SU-DHL-6 (cell line): ENCODE data around the gene RARA.

ENCODE experiments used
- H2AFZ ChIP-seq: fragments of 200-600 bp; sonication (generic); 2 replicates; pipeline ENCODE4 v1.6.1; 2014; ENCODE audit warnings: low read depth, mild to moderate bottlenecking, moderate library complexity, mixed read lengths, antibody characterized with exemption, low read length; ENCODE audit not compliant: severe bottlenecking
- H3F3A ChIP-seq: fragments of 200-600 bp; shearing (Covaris generic); 2 replicates; pipeline ENCODE4 v1.6.0; 2016; ENCODE audit warnings: antibody characterized with exemption, mild to moderate bottlenecking; ENCODE audit not compliant: insufficient read depth
- H3K27ac ChIP-seq: fragments of 200-600 bp; sonication (generic); 2 replicates; pipeline ENCODE4 v1.5.1; 2016; ENCODE audit warnings: low read depth, mild to moderate bottlenecking, low read length, moderate library complexity, mixed read lengths
- H3K27me3 ChIP-seq: fragments of 200-600 bp; sonication (generic), shearing (Covaris generic); 2 replicates; pipeline ENCODE4 v1.6.0; 2014; ENCODE audit warnings: mild to moderate bottlenecking, low read length
- H3K36me3 ChIP-seq: fragments of 200-600 bp; sonication (generic); 2 replicates; pipeline ENCODE4 v1.6.1; 2014; ENCODE audit warnings: mild to moderate bottlenecking, low read length, mixed read lengths
- H3K4me2 ChIP-seq: fragments of 300-600, 200-600 bp; shearing (Covaris generic), sonication (generic); 2 replicates; pipeline ENCODE4 v1.6.0; 2014; ENCODE audit warnings: low read length, low read depth, mild to moderate bottlenecking; ENCODE audit not compliant: poor library complexity, severe bottlenecking
- H3K4me3 ChIP-seq: fragments of 200-600 bp; sonication (generic); 2 replicates; pipeline ENCODE4 v1.5.1; 2014; ENCODE audit warnings: antibody characterized with exemption, low read length, mild to moderate bottlenecking, mixed read lengths; ENCODE audit not compliant: insufficient read depth, poor library complexity, severe bottlenecking
- H3K79me2 ChIP-seq: fragments of 200-600 bp; sonication (generic); 2 replicates; pipeline ENCODE4 v1.6.1; 2014; ENCODE audit warnings: mild to moderate bottlenecking, low read length, moderate library complexity; ENCODE audit not compliant: insufficient read depth
- H3K9ac ChIP-seq: fragments of 200-600 bp; sonication (generic); 2 replicates; pipeline ENCODE4 v1.7.0; 2014; ENCODE audit warnings: mild to moderate bottlenecking, low read length
- H3K9me2 ChIP-seq: fragments of 200-600 bp; sonication (generic); replicated peaks from 2 replicates; pipeline ENCODE4 v1.6.1; 2014; ENCODE audit warnings: low read length; ENCODE audit not compliant: insufficient read depth
- H3K9me3 ChIP-seq: fragments of 200-600 bp; sonication (generic); 2 replicates; pipeline ENCODE4 v1.6.1; 2014; ENCODE audit warnings: low read length, mixed read lengths; ENCODE audit not compliant: insufficient read depth
- H4K20me1 ChIP-seq: fragments of 200-600 bp; sonication (generic); 2 replicates; pipeline ENCODE4 v1.6.1; 2014; ENCODE audit warnings: low read depth, mild to moderate bottlenecking, antibody characterized with exemption, low read length, moderate library complexity, mixed read lengths
- CTCF ChIP-seq: fragments of 200-600 bp; sonication (generic); IDR thresholded peaks from one replicate; pipeline ENCODE4 v1.5.1; 2017; ENCODE audit warnings: antibody characterized with exemption, mild to moderate bottlenecking, low read length, moderate library complexity; ENCODE audit not compliant: insufficient read depth, poor library complexity, severe bottlenecking
- EZH2phosphoT487 ChIP-seq: fragments of 200-600 bp; sonication (generic), shearing (Covaris generic); conservative IDR thresholded peaks from 2 replicates; pipeline ENCODE4 v1.6.1; 2018; ENCODE audit warnings: mild to moderate bottlenecking, antibody characterized with exemption, low read length, moderate library complexity, mixed read lengths

The RARA gene

GRCh38 chr17:40358323-40359038 lies 49.5 kb downstream of the RARA start:
- TF ChIP-seq EZH2phosphoT487: no peak
- peak; percentile 72 for TF ChIP-seq CTCF
- no peaks in the 10 kb centered on the region; the same call in 1 of the 2 replicates for H4K20me1 ChIP-seq
- H3F3A ChIP-seq: no peaks in the 10 kb centered on the region
- no peak overlapping the region for H3K27ac ChIP-seq
- no peak overlapping the region for H2AFZ ChIP-seq
- no peak overlapping the region for H3K9ac ChIP-seq
- H3K36me3 ChIP-seq: no peaks in the 10 kb centered on the region
- H3K27me3 ChIP-seq: no peaks in the 10 kb centered on the region
- no peaks in the 10 kb centered on the region for H3K79me2 ChIP-seq
- H3K9me2 ChIP-seq: no peaks in the 10 kb centered on the region
- no peak overlapping the region for H3K4me3 ChIP-seq
- no peaks in the 10 kb centered on the region for H3K9me3 ChIP-seq
- H3K4me2 ChIP-seq: no peak overlapping the region

GRCh38 chr17:40360091-40360490 lies 51.1 kb downstream of the RARA start:
- Histone ChIP-seq H3K9me3 (no peaks in the 10 kb centered on the region), H3K4me2 (no peak overlapping the region), H3K9me2 (no peaks in the 10 kb centered on the region), H3K27me3 (no peaks in the 10 kb centered on the region), H3K4me3 (no peak overlapping the region), H3K36me3 (no peaks in the 10 kb centered on the region), H2AFZ (no peak overlapping the region), H3K79me2 (no peaks in the 10 kb centered on the region), H4K20me1 (no peaks in the 10 kb centered on the region; the same call in 1 of the 2 replicates), H3K27ac (no peak overlapping the region), H3F3A (no peaks in the 10 kb centered on the region), H3K9ac (no peak overlapping the region)
- TF ChIP-seq CTCF: no peak
- TF ChIP-seq EZH2phosphoT487: no peak

GRCh38 chr17:40361063-40361924 lies 52.3 kb downstream of the RARA start:
- Histone ChIP-seq H3K36me3 (no peaks in the 10 kb centered on the region), H3K9ac (no peak overlapping the region), H3K79me2 (no peaks in the 10 kb centered on the region), H3K27me3 (no peaks in the 10 kb centered on the region), H2AFZ (no peak overlapping the region), H3K9me2 (no peaks in the 10 kb centered on the region), H3K4me3 (no peak overlapping the region), H3K9me3 (no peaks in the 10 kb centered on the region), H3K4me2 (no peak overlapping the region), H3F3A (no peaks in the 10 kb centered on the region), H3K27ac (no peak overlapping the region), H4K20me1 (no peaks in the 10 kb centered on the region; the same call in 1 of the 2 replicates)
- TF ChIP-seq CTCF: no peak
- TF ChIP-seq EZH2phosphoT487: no peak
